Prostate gland (tissue), 2 donors: ENCODE results near the gene RBM15.

Experiments
- POLR2A ChIP-seq: fragments of 450-650 bp; IDR thresholded peaks from one replicate; pipeline ENCODE4 v1.6.1; 2016; ENCODE audit warnings: antibody characterized with exemption, mild to moderate bottlenecking
- TF ChIP-seq, protein P1 (sequence below), 4 experiments: fragments of 200-600 bp in 2 of 4; fragments of 450-650 bp in 2 of 4; sonication (generic) in 2 of 4; IDR thresholded peaks; 1 replicate in 3 of 4; 2 replicates in 1 of 4; pipeline ENCODE4 v1.5.1; 2016 to 2019; ENCODE audit warnings: antibody characterized with exemption in 4 of 4, mild to moderate bottlenecking in 2 of 4, moderate library complexity in 2 of 4

DNA sequence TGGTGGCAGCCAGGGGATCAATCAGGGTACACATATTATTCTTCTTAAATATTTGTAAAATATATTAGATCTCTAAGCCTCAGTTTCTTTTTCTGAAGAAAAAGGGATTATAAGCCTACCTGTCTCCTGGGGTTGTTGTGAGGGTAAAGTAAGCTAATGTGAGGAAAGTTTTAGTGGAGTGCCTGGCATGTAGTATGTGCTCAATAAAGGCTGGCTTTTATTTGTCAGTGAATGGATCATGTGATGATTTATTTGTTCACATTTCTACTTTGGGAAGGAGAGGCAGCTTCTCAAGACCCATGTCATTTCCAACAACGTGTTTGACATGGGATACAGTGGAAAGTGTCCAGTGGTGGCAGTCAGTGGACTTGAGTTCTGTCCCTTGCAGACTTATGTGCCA, 12.4 kb upstream of the RBM15 start:
- TF ChIP-seq POLR2A, result no peak
- TF ChIP-seq, protein P1, sequence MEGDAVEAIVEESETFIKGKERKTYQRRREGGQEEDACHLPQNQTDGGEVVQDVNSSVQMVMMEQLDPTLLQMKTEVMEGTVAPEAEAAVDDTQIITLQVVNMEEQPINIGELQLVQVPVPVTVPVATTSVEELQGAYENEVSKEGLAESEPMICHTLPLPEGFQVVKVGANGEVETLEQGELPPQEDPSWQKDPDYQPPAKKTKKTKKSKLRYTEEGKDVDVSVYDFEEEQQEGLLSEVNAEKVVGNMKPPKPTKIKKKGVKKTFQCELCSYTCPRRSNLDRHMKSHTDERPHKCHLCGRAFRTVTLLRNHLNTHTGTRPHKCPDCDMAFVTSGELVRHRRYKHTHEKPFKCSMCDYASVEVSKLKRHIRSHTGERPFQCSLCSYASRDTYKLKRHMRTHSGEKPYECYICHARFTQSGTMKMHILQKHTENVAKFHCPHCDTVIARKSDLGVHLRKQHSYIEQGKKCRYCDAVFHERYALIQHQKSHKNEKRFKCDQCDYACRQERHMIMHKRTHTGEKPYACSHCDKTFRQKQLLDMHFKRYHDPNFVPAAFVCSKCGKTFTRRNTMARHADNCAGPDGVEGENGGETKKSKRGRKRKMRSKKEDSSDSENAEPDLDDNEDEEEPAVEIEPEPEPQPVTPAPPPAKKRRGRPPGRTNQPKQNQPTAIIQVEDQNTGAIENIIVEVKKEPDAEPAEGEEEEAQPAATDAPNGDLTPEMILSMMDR (IDR thresholded peaks at IDR 0.05), result no peak
